Cardiac muscle cell (in vitro differentiated cells and primary cell): ENCODE data around the gene TAS2R7. TPM values are rescaled to one million over a fixed set of nuclear protein-coding genes. Genes with fewer than 3 reads are reported as not detected.
A peak's percentile ranks its signal among the peaks of the same experiment; 100 is the strongest.

ENCODE experiments used
- DNase-seq, 2 donors: peaks; one replicate each; pipeline versions ENCODE4 v3.0.0 to v3.0.0-alpha.2; 2010 to 2017; ENCODE audit warnings: low read depth in 1 of 2, low spot score in 1 of 2
- H3K27ac ChIP-seq: fragments of 200-600 bp; sonication (generic); 2 replicates; pipeline ENCODE4 v1.5.1; 2016
- H3K27me3 ChIP-seq: fragments of 200-600 bp; sonication (generic); 2 replicates; pipeline ENCODE4 v1.6.0; 2016; ENCODE audit warnings: control low read depth
- H3K36me3 ChIP-seq: fragments of 200-600 bp; sonication (generic); 2 replicates; pipeline ENCODE4 v1.5.1; 2016; ENCODE audit warnings: control low read depth
- H3K4me1 ChIP-seq: fragments of 200-600 bp; sonication (generic); 2 replicates; pipeline ENCODE4 v1.8.1; 2017; ENCODE audit warnings: low read depth, mild to moderate bottlenecking, mixed run types
- H3K4me3 ChIP-seq: fragments of 200-600 bp; sonication (generic); 2 replicates; pipeline ENCODE4 v1.5.1; 2016; ENCODE audit warnings: mild to moderate bottlenecking
- H3K9me3 ChIP-seq: fragments of 200-600 bp; sonication (generic); 2 replicates; pipeline ENCODE4 v1.5.1; 2017; ENCODE audit warnings: low read depth, mild to moderate bottlenecking, control low read depth
- polyA plus RNA-seq: library from polyadenylated mRNA; unstranded; fragments of >200 nt; fragmentation: Nextera tagmentation; extraction: Ambion mirVana; gene quantifications from 2 replicates; pipeline ENCODE4 v1.2.1, GENCODE V29; 2016
- total RNA-seq: library from RNA; depleted of rRNA; stranded (reverse); fragments of >200 nt; gene quantifications from 2 replicates; pipeline ENCODE4 v1.2.3, GENCODE V29; 2016
- TF ChIP-seq, protein P1 (sequence below): IDR thresholded peaks from 2 replicates; pipeline ENCODE4 v1.5.1; 2012; ENCODE audit warnings: low read depth, mild to moderate bottlenecking, low read length

TAS2R7 gene, protein sequence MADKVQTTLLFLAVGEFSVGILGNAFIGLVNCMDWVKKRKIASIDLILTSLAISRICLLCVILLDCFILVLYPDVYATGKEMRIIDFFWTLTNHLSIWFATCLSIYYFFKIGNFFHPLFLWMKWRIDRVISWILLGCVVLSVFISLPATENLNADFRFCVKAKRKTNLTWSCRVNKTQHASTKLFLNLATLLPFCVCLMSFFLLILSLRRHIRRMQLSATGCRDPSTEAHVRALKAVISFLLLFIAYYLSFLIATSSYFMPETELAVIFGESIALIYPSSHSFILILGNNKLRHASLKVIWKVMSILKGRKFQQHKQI
- total RNA-seq (not detected in 2 replicates), polyA plus RNA-seq (not detected in 2 replicates)

DNA sequence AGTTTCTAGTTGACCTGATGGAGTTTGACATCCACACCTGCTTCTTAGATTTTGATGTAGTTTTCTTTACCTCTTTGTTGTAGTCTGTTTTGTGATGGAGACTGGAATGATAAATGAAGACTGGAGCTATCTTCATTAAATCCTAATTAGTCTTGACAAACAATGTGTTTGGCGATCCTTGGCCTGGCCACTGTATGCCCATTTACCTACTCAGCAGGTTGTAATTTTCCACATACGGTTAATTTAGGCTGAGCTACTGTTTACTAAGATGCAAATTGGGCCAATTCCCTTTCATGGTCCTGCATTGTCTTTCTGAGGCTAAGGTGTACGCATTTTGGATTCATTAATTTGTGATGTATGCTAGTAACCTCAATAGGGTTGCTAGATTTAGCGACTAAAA is at the start of gene TAS2R7:
Gene TAS2R7 (minus strand): TSS at position 41 of the 400 bp plus-strand sequence. CDS start 57 bp downstream, outside the sequence.
- TF ChIP-seq, protein P1, sequence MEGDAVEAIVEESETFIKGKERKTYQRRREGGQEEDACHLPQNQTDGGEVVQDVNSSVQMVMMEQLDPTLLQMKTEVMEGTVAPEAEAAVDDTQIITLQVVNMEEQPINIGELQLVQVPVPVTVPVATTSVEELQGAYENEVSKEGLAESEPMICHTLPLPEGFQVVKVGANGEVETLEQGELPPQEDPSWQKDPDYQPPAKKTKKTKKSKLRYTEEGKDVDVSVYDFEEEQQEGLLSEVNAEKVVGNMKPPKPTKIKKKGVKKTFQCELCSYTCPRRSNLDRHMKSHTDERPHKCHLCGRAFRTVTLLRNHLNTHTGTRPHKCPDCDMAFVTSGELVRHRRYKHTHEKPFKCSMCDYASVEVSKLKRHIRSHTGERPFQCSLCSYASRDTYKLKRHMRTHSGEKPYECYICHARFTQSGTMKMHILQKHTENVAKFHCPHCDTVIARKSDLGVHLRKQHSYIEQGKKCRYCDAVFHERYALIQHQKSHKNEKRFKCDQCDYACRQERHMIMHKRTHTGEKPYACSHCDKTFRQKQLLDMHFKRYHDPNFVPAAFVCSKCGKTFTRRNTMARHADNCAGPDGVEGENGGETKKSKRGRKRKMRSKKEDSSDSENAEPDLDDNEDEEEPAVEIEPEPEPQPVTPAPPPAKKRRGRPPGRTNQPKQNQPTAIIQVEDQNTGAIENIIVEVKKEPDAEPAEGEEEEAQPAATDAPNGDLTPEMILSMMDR = no peak
- H3K27me3 ChIP-seq = no peaks in the 10 kb centered on the region
- no peak within 1 kb of the TSS for H3K4me3 ChIP-seq

DNA sequence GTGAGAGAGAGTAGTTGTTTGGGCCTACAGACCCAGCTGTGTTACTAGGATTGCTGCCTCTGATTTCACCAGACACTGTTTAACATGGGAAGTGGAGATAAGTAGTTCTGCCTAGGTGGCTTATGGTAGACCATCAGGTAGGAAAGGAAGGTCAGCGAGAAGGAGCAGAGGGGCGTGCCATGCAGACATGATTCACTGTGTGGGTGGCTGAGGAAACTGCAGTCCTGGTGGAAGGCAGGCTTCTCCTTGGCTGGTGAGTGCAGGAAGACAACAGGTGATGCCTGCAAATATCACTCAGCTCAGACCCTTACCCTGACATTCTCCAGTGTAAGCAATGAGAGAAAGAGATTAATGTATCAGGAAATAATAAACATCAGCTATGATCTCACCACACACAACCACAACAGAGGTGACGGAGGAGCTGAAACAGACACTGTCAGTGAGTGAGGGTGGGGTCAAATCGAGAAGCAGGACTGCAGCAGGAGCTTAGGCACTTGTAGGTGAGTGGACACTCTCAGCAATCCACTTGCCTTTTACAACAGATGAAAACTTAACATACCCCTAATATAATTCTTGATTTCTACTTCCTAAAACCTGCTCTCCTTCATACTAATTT is 48.9 kb upstream of the TAS2R7 start:
- TF ChIP-seq, protein P1 = no peak
- Histone ChIP-seq H3K36me3 (no peaks in the 10 kb centered on the region), H3K27me3 (no peaks in the 10 kb centered on the region), H3K4me1 (no peaks in the 10 kb centered on the region), H3K4me3 (no peak overlapping the region), H3K9me3 (no peaks in the 10 kb centered on the region), H3K27ac (peak overlapping the region; percentile 13)
- no peak for DNase-seq

More for the DNA sequence above, at the start of gene TAS2R7:
- DNase-seq = no peak
- no peak within 1 kb of the TSS for H3K27ac ChIP-seq
- no peaks in the 10 kb centered on the region for H3K9me3 ChIP-seq
- no peaks in the 10 kb centered on the region for H3K36me3 ChIP-seq
- no peaks in the 10 kb centered on the region for H3K4me1 ChIP-seq

DNA sequence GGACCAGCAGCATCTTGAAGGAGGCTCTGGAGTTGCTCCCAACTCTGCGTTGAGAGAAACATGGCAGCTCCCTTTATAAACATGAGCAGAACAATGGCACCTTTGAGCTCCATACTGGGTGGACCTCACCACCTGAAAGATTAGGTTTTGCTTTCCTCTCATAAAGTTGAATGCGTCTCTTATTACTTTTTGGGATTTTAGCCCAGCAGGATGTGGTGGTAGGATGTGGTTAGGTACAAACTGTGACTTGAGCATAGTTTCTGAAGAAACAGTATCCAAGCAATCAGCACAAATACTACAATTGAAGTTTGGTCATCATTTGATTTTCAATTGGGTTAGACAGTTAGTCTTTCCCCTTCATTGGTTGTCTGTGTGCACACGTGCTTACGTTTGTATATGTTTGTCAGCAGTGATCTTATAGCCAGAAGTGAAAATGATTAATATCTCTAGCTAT is 47.0 kb upstream of the TAS2R7 start, which contains the start of gene PRR4:
Gene PRR4 (minus strand): TSS at position 51 of the 454 bp plus-strand sequence. CDS start 38 bp downstream, at position 13.
- Histone ChIP-seq H3K4me3 (no peak within 1 kb of the TSS), H3K4me1 (no peaks in the 10 kb centered on the region), H3K9me3 (no peaks in the 10 kb centered on the region), H3K27ac (no peak within 1 kb of the TSS), H3K36me3 (no peaks in the 10 kb centered on the region), H3K27me3 (no peaks in the 10 kb centered on the region)
- TF ChIP-seq, protein P1 = no peak
- no peak for DNase-seq

DNA sequence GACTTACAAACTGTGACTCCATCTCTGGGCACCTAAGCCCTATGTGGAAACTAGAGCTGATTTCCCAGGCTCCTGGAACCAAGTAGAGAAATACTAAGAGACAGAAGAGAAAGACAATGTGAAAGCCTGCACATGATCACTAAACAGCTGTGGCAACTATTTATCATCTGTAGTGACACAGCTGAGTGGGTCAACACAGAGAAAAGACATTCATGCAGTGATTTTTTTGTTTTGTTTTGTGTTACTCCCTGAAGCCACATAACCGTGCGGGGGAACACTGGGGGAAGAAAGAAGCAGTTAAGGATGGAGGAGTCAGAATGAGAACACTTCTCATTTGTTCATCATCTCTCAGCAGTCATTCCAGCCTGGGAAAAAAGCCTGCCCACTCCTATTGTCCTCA is 45.3 kb upstream of the TAS2R7 start:
- Histone ChIP-seq H3K4me1 (no peaks in the 10 kb centered on the region), H3K4me3 (no peak overlapping the region), H3K27ac (no peak overlapping the region), H3K9me3 (no peaks in the 10 kb centered on the region), H3K27me3 (no peaks in the 10 kb centered on the region), H3K36me3 (no peaks in the 10 kb centered on the region)
- no peak for DNase-seq
- TF ChIP-seq, protein P1 = no peak

DNA sequence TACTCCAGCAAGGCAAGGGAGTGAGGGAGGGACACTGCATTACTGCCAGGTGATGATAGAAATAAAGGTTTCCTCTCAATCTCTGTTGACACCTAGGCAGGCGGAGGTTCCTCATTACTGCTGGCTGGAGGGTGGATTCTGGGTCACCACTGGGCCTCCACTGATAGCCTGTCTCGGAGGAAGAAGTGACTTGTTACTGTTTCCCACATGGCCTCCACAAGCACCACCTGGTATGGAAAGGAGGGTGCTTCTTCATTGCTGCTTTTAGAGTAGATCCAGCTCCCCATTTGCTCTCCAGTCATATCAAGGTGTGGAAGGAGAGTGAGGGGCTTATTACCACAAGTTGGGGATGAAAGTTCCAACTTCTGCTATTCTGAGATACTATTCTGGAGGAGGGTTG is 40.4 kb upstream of the TAS2R7 start:
- H3K4me3 ChIP-seq = no peak overlapping the region
- no peaks in the 10 kb centered on the region for H3K9me3 ChIP-seq
- H3K36me3 ChIP-seq = no peaks in the 10 kb centered on the region
- TF ChIP-seq, protein P1 = no peak
- H3K27ac ChIP-seq = no peak overlapping the region
- no peak for DNase-seq
- no peaks in the 10 kb centered on the region for H3K4me1 ChIP-seq
- no peaks in the 10 kb centered on the region for H3K27me3 ChIP-seq
